Thoracic aorta (tissue), 2 donors: ENCODE data around the gene KCNIP4. TPM values are rescaled to one million over a fixed set of nuclear protein-coding genes. Genes with fewer than 3 reads are reported as not detected.

Experiments
- ATAC-seq: fragments of 150-250 bp; one replicate; pipeline ENCODE4 v1.8.0; 2017; ENCODE audit warnings: low read depth; ENCODE audit not compliant: insufficient number of reproducible peaks, low FRiP score
- DNase-seq: peaks from one replicate; pipeline ENCODE4 v3.0.0-alpha.2; 2020; ENCODE audit warnings: low spot score
- H3K27ac ChIP-seq, 2 donors: fragments of 200-600 bp; sonication (generic); 1 replicate in 1 of 2; 2 replicates in 1 of 2; pipeline ENCODE4 v1.5.1; 2016; ENCODE audit warnings: mild to moderate bottlenecking in 2 of 2, moderate library complexity in 2 of 2
- H3K27me3 ChIP-seq: fragments of 200-600 bp; sonication (generic); replicated peaks from 2 replicates; pipeline ENCODE4 v1.6.0; 2016; ENCODE audit warnings: mild to moderate bottlenecking; ENCODE audit not compliant: insufficient read depth
- H3K36me3 ChIP-seq: fragments of 200-600 bp; sonication (generic); one replicate; pipeline ENCODE4 v1.5.1; 2016
- H3K4me1 ChIP-seq, 2 donors: fragments of 200-600 bp; sonication (generic); 1 replicate in 1 of 2; 2 replicates in 1 of 2; pipeline versions ENCODE4 v1.5.1 to v1.6.0; 2016; ENCODE audit warnings: low read depth in 2 of 2, mild to moderate bottlenecking in 1 of 2; ENCODE audit not compliant: control insufficient read depth in 1 of 2
- H3K4me3 ChIP-seq: fragments of 200-600 bp; sonication (generic); 2 replicates; pipeline ENCODE4 v1.5.1; 2016; ENCODE audit warnings: mild to moderate bottlenecking
- H3K9me3 ChIP-seq: fragments of 200-600 bp; sonication (generic); 2 replicates; pipeline ENCODE4 v1.5.1; 2016
- CTCF ChIP-seq: fragments of 200-600 bp; sonication (generic); IDR thresholded peaks from one replicate; pipeline ENCODE4 v1.5.1; 2019; ENCODE audit warnings: antibody characterized with exemption
- total RNA-seq, 2 donors: library from RNA; depleted of rRNA; stranded (reverse); fragments of >200 nt; gene quantifications; one replicate each; pipeline versions ENCODE4 v1.1.0 to v1.2.3, GENCODE V29; 2016

The KCNIP4 gene
- total RNA-seq, 2 donors from 2014 or later: not detected

DNA sequence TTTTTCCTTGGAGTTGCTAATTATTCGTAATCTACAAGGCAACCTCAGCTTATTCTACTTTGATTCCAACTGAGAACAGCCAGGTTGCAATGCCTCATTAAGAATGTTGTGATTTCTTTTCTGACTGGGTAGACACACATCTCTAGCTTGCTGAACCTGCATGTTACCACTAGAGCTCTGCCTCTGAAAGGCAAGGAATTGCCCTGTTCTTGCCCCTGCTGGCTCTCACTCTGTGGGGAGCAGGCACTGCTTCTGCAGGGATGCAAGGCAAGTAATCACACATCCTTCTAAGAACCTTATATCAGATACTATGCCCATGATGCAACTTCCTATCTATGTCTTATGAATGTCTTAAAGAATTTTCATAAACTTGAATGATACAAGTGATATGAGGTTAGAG lies 745.2 kb downstream of the KCNIP4 start:
- H3K27ac ChIP-seq: no peak overlapping the region
- no peaks in the 10 kb centered on the region for H3K4me1 ChIP-seq
- H3K4me3 ChIP-seq: no peak overlapping the region
- H3K27me3 ChIP-seq: no peaks in the 10 kb centered on the region
- TF ChIP-seq CTCF: no peak
- ATAC-seq (no peak), DNase-seq (no peak)
- no peaks in the 10 kb centered on the region for H3K9me3 ChIP-seq
- no peaks in the 10 kb centered on the region for H3K36me3 ChIP-seq

DNA sequence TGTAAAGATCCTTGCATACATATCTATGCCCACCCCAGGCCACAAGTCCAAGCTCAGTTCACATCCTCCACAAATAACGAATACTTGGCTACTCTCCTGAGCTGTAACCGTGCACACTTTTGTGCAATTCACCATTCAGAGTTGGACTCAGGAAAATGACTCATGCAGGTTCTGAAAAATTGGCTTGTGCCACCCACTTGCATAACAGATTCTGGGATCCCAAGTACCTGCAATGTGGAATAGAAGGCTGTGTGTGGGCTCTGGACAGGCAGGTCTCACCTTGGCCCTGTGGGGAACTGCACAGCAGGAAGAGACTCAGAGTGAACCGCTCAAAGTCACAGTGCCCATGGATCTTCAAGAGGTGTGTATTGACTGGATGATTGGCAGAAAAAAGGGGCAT lies 745.6 kb downstream of the KCNIP4 start:
- Histone ChIP-seq H3K27me3 (no peaks in the 10 kb centered on the region), H3K4me1 (no peaks in the 10 kb centered on the region), H3K27ac (no peak overlapping the region), H3K4me3 (no peak overlapping the region), H3K9me3 (no peaks in the 10 kb centered on the region), H3K36me3 (no peaks in the 10 kb centered on the region)
- no peak for TF ChIP-seq CTCF
- DNase-seq (no peak), ATAC-seq (no peak)

- no peaks in the 10 kb centered on the region for H3K9me3 ChIP-seq
- ATAC-seq: no peak
- TF ChIP-seq CTCF: no peak
These were observed 749.9 kb downstream of the KCNIP4 start for GRCh38 chr4:21198683-21199082.

DNA sequence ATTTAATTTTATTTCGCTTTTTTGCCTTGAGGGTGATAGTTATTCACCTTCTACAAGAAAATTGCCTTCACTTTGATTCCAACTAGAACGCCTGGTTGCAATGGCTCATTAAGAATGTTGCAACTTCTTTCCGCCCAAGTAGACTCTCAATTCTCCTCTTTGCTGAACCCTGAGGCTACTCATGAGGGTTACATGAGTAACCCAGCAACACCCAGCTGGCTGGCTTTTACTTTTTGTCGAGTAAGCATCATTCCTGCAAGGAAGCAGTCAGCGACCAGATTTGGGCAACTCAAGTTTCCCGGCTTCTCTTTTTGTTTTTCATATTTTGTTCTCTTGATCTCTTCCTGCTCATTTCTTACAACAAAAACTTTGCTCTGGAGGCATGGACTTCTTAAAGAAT lies 752.9 kb downstream of the KCNIP4 start:
- no peaks in the 10 kb centered on the region for H3K27me3 ChIP-seq
- H3K4me1 ChIP-seq: no peaks in the 10 kb centered on the region
- no peak for TF ChIP-seq CTCF
- H3K36me3 ChIP-seq: no peaks in the 10 kb centered on the region
- no peak overlapping the region for H3K27ac ChIP-seq
- ATAC-seq (no peak), DNase-seq (no peak)
- no peaks in the 10 kb centered on the region for H3K9me3 ChIP-seq
- H3K4me3 ChIP-seq: no peak overlapping the region

More at GRCh38 chr4:21198683-21199082, 749.9 kb downstream of the KCNIP4 start:
- Histone ChIP-seq H3K27me3 (no peaks in the 10 kb centered on the region), H3K27ac (no peak overlapping the region), H3K4me3 (no peak overlapping the region), H3K4me1 (no peaks in the 10 kb centered on the region), H3K36me3 (no peaks in the 10 kb centered on the region)
- no peak for DNase-seq

DNA sequence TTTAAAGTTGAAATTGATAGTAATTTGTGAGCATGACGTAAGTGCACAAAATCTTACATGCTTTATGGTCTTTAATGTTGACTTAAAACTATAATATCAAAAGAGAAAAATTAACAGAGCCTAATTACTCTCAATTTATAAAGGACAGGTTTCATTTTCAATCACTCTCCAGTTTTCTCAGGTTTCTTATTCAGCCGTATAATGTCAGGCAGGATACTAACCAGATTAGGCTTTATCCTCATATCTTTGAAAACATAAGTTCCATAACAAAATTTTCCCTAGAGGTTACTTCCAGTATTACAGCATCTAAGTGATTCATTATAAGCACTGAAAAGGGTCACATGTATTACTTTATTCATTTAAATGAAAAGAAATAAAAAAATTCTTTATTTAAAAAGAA lies 756.2 kb downstream of the KCNIP4 start:
- DNase-seq: no peak
- ATAC-seq: no peak
- no peak for TF ChIP-seq CTCF
- H3K4me3 ChIP-seq: no peak overlapping the region
- no peaks in the 10 kb centered on the region for H3K36me3 ChIP-seq
- no peaks in the 10 kb centered on the region for H3K4me1 ChIP-seq
- H3K27me3 ChIP-seq: no peaks in the 10 kb centered on the region
- no peak overlapping the region for H3K27ac ChIP-seq
- no peaks in the 10 kb centered on the region for H3K9me3 ChIP-seq
